T-helper 1 cell treated with Interleukin-12 subunit alpha and Interleukin-12 subunit beta and Interleukin-4 antibody, amounts not matched to agents 30 ng/mL and 1 ng/mL, for 36 hours (primary cell): Measurements from ENCODE around the gene SAP30BP. TPM values are rescaled to one million over a fixed set of nuclear protein-coding genes. Genes with fewer than 3 reads are reported as not detected.

Source experiments
- intact Hi-C: fragments of 100-400 bp; cut with micrococcal nuclease; formaldehyde crosslinking; loops from one replicate; pipeline ENCODE4 v1.15.1; 2024
- total RNA-seq: library from RNA; stranded (reverse); gene quantifications from 2 replicates; pipeline ENCODE4 v1.2.3, GENCODE V29; 2022

SAP30BP gene
- total RNA-seq, 1 donor from 2014 or later: 108 TPM

DNA sequence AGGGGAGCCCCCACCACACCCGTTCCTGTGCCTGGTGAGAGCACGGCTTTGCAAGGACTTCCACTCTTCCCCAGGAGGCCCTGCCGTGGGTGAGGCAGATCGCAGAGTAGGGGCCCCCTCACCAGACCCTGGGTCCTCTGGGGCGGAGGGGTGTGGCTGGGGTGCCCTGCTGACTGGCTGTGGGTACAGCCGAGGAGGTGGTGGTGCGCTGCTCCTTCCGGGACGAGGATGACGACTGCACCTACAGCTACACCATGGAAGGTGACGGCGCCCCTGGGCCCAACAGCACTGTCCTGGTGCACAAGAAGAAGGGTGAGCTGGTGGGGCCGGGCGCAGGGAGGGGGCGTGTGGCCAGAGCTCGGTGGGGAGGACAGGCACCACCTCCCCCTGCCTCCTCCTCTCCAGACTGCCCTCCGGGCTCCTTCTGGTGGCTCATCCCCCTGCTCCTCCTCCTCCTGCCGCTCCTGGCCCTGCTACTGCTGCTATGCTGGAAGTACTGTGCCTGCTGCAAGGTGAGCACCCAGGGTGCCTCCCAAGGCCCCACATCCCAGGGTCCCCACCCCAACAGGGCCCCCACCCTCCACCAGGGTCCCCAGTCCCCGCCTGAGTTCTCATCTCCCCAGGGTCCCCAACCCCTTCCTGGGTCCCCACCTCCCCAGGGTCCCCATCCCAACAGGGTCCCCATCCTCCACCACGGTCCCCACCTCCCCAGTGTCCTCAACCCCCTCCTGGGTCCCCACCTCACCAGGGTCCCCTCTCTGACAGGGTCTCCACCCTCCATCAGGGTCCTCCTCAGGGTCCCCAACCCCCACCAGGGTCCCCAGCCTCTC is 70.2 kb downstream of the SAP30BP start:
- intact Hi-C loops: no loop called here

- intact Hi-C loops: no loop called here
Observed at GRCh38 chr17:75738218-75738802, 71.2 kb downstream of the SAP30BP start.

GRCh38 chr17:75739174-75739573 is 72.0 kb downstream of the SAP30BP start:
- intact Hi-C loops: no loop called here

- intact Hi-C loops: no loop called here
Observed at GRCh38 chr17:75739801-75740200, 72.7 kb downstream of the SAP30BP start.

DNA sequence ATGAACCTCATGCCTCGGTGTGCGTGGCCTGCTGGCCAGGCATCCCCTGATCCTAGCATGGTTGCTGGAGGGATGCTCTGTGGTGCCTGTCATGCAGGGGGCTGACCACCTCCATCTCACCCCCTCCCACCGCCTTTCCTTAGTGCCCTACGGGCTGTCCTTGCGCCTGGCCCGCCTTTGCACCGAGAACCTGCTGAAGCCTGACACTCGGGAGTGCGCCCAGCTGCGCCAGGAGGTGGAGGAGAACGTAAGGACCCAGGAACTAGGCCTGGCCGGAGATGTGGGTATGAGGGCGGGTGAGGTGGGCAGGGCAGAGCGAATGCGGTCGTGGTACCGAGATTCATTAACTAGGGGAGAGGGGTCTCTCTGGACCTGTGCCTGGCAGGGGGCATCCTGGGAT is 73.1 kb downstream of the SAP30BP start:
- intact Hi-C loops: no loop called here

DNA sequence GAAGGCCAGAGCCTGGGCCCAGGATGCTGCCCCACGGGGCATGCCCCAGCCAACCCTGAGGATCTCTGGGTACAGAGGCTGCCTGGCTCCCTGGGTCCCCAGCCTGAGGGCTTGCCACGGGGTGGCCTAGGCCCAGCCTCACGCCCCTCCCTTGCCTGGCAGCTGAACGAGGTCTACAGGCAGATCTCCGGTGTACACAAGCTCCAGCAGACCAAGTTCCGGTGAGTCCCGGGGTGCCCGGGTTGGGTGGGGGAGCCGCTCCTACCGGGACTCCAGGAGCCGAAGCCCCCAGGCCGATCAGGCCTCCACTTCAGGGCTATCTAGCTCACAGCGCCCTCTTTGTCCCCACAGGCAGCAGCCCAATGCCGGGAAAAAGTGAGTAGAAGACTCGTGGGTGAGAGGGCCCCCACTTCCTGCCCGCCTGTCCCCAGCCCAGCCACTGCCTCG is 73.5 kb downstream of the SAP30BP start:
- intact Hi-C loops: no loop called here

DNA sequence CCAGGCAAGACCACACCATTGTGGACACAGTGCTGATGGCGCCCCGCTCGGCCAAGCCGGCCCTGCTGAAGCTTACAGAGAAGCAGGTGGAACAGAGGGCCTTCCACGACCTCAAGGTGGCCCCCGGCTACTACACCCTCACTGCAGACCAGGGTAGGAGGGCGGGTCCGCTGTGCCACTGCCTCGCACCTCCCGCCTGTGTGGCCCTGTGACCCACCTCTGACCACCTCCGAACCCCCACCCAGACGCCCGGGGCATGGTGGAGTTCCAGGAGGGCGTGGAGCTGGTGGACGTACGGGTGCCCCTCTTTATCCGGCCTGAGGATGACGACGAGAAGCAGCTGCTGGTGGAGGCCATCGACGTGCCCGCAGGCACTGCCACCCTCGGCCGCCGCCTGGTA is 75.2 kb downstream of the SAP30BP start:
- intact Hi-C loops: no loop called here

DNA sequence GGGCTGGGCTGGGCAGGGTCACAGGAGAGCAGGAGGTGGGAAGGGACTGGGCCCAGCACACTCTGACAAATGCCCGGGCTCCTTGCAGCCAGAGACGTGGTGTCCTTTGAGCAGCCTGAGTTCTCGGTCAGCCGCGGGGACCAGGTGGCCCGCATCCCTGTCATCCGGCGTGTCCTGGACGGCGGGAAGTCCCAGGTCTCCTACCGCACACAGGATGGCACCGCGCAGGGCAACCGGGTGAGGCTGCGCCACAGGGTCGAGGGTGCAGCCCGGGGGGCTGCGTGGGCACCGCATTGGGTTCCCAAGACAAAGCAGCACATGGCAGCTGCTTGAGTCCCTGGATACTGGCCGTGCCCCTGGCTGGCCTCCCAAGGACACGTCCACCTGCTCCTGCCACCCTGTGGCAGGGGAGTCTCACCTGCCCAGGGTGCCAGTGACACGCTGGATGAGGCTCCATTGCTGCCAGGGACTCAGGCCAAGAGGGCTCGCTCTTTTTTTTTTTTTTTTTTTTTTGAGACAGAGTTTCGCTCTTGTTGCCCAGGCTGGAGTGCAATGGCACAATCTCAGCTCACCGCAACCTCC is 76.6 kb downstream of the SAP30BP start:
- intact Hi-C loops: no loop called here

DNA sequence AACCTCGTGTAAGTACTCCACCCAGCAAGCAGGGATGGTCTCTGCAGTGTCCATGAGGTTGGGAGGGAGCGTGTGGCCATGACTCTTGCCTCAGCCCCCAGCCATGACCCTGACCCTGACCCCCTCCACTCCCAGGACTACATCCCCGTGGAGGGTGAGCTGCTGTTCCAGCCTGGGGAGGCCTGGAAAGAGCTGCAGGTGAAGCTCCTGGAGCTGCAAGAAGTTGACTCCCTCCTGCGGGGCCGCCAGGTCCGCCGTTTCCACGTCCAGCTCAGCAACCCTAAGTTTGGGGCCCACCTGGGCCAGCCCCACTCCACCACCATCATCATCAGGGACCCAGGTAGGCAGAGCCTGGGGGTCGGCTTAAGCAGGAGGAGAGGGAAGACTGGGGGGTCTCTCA is 81.6 kb downstream of the SAP30BP start:
- intact Hi-C loops: no loop called here

GRCh38 chr17:75749545-75750389 is 82.6 kb downstream of the SAP30BP start:
- intact Hi-C loops: loop anchor here (1.0 kb wide), 3 partner anchors 116 to 323 kb away; partner anchors contain the start of gene SMIM5

DNA sequence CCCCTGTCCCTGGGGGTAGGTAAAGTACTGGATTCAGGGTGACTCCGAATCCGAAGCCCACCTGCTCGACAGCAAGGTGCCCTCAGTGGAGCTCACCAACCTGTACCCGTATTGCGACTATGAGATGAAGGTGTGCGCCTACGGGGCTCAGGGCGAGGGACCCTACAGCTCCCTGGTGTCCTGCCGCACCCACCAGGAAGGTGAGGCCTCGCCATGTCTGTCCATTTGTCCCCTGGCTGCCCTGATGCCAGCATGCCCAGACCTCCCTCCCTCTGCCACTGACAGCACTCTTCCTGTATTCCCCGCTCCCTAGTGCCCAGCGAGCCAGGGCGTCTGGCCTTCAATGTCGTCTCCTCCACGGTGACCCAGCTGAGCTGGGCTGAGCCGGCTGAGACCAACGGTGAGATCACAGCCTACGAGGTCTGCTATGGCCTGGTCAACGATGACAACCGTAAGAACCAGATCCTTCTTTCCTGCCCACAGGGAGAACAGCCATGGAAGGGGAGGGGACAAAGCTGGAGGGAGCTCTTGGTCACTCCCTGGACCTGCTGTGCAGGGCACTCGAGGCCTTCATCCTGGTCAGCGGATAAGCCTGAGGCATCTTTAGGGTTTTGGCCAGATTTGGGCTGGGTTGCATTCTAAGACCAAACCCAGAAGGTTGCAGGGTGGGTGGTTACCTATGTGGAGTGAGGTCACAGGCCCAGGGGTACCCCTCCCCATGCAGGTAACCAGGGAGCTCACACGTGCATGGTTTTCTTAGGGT is 83.7 kb downstream of the SAP30BP start:
- intact Hi-C loops: loop anchor here (1.0 kb wide), 3 partner anchors 118 to 325 kb away; partner anchors contain the start of gene SMIM5

GRCh38 chr17:75751676-75752404 is 84.7 kb downstream of the SAP30BP start:
- intact Hi-C loops: no loop called here

DNA sequence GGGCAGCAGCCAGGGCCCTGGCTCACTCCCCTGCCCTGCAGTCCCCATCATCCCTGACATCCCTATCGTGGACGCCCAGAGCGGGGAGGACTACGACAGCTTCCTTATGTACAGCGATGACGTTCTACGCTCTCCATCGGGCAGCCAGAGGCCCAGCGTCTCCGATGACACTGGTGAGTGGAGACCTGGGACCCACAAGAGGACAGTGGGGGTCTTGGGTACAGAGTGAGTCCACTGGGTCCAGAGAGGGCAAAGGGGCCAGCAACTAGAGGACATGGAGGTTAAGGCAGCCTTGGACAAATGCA is 85.2 kb downstream of the SAP30BP start:
- intact Hi-C loops: no loop called here

- intact Hi-C loops: no loop called here
Observed at GRCh38 chr17:75752802-75753513, 85.8 kb downstream of the SAP30BP start.

- intact Hi-C loops: no loop called here
Observed at GRCh38 chr17:75753514-75754377, 86.6 kb downstream of the SAP30BP start.

DNA sequence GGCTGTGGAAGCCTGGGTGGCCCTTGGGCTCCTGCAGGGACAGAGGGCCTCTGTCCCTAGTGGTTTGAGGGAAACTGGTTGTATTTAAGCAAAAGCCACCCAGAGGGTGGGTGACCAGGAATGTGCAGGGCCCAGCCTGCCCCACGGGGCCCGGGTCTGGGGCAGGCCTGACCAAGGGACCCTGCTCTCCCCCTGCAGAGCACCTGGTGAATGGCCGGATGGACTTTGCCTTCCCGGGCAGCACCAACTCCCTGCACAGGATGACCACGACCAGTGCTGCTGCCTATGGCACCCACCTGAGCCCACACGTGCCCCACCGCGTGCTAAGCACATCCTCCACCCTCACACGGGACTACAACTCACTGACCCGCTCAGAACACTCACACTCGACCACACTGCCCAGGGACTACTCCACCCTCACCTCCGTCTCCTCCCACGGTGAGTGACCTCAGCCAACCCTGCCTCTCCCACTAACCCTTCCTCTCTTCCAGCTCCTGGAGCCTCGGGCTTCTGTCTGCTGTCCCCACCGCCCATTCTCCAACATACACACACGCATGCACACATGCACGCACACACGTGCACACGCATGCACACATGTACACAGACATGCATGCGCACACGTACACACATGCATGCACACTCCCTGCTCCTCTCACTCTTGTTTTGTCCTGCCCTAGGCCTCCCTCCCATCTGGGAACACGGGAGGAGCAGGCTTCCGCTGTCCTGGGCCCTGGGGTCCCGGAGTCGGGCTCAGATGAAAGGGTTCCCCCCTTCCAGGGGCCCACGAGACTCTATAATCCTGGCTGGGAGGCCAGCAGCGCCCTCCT is 87.5 kb downstream of the SAP30BP start:
- intact Hi-C loops: no loop called here

DNA sequence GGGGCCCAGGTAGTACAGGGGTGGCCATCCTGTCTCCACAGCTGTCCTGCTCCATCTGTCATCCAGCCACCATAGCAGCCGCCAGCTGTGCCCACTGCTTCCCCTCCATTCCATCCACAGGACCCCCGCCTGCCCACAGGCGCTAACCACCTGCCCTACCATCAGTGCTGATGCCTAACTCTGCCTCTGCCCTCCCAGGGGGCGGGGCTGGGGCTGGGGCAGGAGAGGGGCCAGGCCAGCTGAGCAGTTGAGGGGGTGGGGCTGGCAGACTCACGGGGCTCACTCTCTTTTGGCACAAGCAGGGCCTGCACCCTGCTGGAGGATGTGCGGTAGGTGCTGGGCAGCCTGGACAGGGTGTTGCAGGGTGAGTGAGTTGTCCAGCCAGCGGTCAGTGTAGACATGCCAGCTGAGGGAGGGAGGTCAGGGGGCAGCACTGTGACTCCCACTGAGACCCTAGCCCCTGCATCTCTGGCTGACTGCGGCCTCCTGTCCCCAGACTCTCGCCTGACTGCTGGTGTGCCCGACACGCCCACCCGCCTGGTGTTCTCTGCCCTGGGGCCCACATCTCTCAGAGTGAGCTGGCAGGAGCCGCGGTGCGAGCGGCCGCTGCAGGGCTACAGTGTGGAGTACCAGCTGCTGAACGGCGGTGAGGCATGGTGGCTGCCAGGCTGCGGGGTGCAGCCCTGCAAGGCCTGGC is 88.2 kb downstream of the SAP30BP start:
- intact Hi-C loops: no loop called here
